ENCODE data around the gene PRSS48. TPM values are rescaled to one million over a fixed set of nuclear protein-coding genes. Genes with fewer than 3 reads are reported as not detected.
"Not testable (repeated sequence)": the region's sequence is repeated elsewhere in the genome, so short reads cannot be mapped to it uniquely, and the experiment has no call there.

Gene PRSS48
- total RNA-seq, 1 experiment from 2014 or later = not detected

GRCh38 chr4:151322161-151322560, 45.2 kb downstream of the PRSS48 start:
- H2AFZ ChIP-seq (ENCODE audit: low read depth, low read length, poor library complexity, severe bottlenecking); H3K9me2 ChIP-seq (ENCODE audit: insufficient read depth); H3K9ac ChIP-seq (ENCODE audit: low read length); H3K27me3 ChIP-seq (ENCODE audit: insufficient read depth, low read length); RAD21 ChIA-PET (ENCODE audit: low non-redundant PET in 1 of 2, low total read pairs in 2 of 2, uncharacterized antibody in 2 of 2, unreplicated experiment in 2 of 2); H4K20me1 ChIP-seq (ENCODE audit: insufficient read depth); DNase-seq (ENCODE audit: low read depth, low spot score); H3K9me3 ChIP-seq (ENCODE audit: control insufficient read depth in 1 of 2, insufficient read depth in 1 of 2, low read depth in 1 of 2, low read length in 2 of 2); H3K36me3 ChIP-seq (ENCODE audit: control insufficient read depth in 1 of 2, insufficient read depth in 2 of 2, low read length in 2 of 2); BruUV-seq (replicated peaks); H3K27ac ChIP-seq (ENCODE audit: low read depth, low read length); POLR2A ChIA-PET; H3K4me3 ChIP-seq (replicated peaks in 1 of 2; ENCODE audit: low read depth in 1 of 2, low read length in 2 of 2); CTCF ChIA-PET; ATAC-seq: not testable (repeated sequence)
- Histone ChIP-seq H3K79me2 (ENCODE audit: insufficient read depth, low read length) (peaks cover 66% of the 10 kb centered on the region), H3K4me2 (ENCODE audit: low read length) (peak overlapping the region; percentile 85), H3K4me1 (ENCODE audit: control insufficient read depth in 1 of 2, insufficient read depth in 2 of 2, low read length in 2 of 2) (peaks cover 41 to 70% of the 10 kb centered on the region in 2 experiments)
- intact Hi-C loops (cut with micrococcal nuclease) = loop anchor here (5.0 kb wide), 1 partner anchor 85 kb away; the partner anchor contains the start of gene FHIP1A

DNA sequence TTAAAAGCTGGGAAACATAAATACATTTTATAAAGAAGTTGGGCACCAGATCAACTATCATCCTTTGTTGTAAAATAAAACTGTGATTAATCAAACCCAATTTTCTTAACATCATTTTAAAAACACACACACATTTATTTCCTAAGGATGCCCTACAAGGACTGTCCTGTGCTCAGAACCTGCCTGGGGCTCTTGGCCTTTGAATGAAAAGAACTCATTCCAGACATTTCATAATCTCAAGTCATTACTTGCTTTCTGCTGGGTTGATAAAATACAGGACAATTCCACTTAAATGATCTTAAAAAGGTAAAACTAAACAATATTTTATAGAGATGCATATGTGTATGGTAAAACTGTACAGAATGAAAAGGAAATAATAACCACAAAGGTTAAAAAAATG, 45.6 kb downstream of the PRSS48 start:
- H3K4me1 ChIP-seq (ENCODE audit: control insufficient read depth in 1 of 2, insufficient read depth in 2 of 2, low read length in 2 of 2) = peaks cover 37 to 66% of the 10 kb centered on the region in 2 experiments
- H3K9me2 ChIP-seq (ENCODE audit: insufficient read depth) = no peaks in the 10 kb centered on the region
- H3K27ac ChIP-seq (ENCODE audit: low read depth, low read length) = no peak overlapping the region
- POLR2A ChIA-PET = no interaction called here
- H3K4me2 ChIP-seq (ENCODE audit: low read length) = peak overlapping the region; percentile 85
- RAD21 ChIA-PET (ENCODE audit: low non-redundant PET in 1 of 2, low total read pairs in 2 of 2, uncharacterized antibody in 2 of 2, unreplicated experiment in 2 of 2) = no interaction called here
- peaks cover 62% of the 10 kb centered on the region for H3K79me2 ChIP-seq (ENCODE audit: insufficient read depth, low read length)
- H4K20me1 ChIP-seq (ENCODE audit: insufficient read depth) = no peaks in the 10 kb centered on the region
- H3K9ac ChIP-seq (ENCODE audit: low read length) = no peak overlapping the region
- H3K4me3 ChIP-seq (replicated peaks in 1 of 2; ENCODE audit: low read depth in 1 of 2, low read length in 2 of 2) = no peak overlapping the region
- H3K27me3 ChIP-seq (ENCODE audit: insufficient read depth, low read length) = no peaks in the 10 kb centered on the region
- DNase-seq (ENCODE audit: low read depth, low spot score) = no peak
- H2AFZ ChIP-seq (ENCODE audit: low read depth, low read length, poor library complexity, severe bottlenecking) = no peak overlapping the region
- intact Hi-C loops (cut with micrococcal nuclease) = loop anchor here (5.0 kb wide), 1 partner anchor 85 kb away; the partner anchor contains the start of gene FHIP1A
- no peak for ATAC-seq
- CTCF ChIA-PET = no interaction called here
- no peaks in the 10 kb centered on the region for H3K9me3 ChIP-seq (ENCODE audit: control insufficient read depth in 1 of 2, insufficient read depth in 1 of 2, low read depth in 1 of 2, low read length in 2 of 2)
- H3K36me3 ChIP-seq (ENCODE audit: control insufficient read depth in 1 of 2, insufficient read depth in 2 of 2, low read length in 2 of 2) = no peaks in the 10 kb centered on the region
- TF ChIP-seq YY1 (IDR thresholded peaks at IDR 0.05; ENCODE audit: extremely low read depth, insufficient replicate concordance, low read depth, low read length) = no peak
- no peak for TF ChIP-seq MAX (IDR thresholded peaks at IDR 0.05)
- TF ChIP-seq ELF1 (IDR thresholded peaks at IDR 0.05; ENCODE audit: borderline replicate concordance, low read depth) = no peak
- TF ChIP-seq CEBPB (IDR thresholded peaks at IDR 0.05; ENCODE audit: low read depth) = no peak
- TF ChIP-seq POLR2A (IDR thresholded peaks at IDR 0.05; ENCODE audit: borderline replicate concordance, extremely low read depth, insufficient read depth, insufficient read length) = no peak
- no peak for TF ChIP-seq ZFX (IDR thresholded peaks at IDR 0.05)
- TF ChIP-seq EZH2 (IDR thresholded peaks at IDR 0.05) = no peak
- TF ChIP-seq SIN3A (IDR thresholded peaks at IDR 0.05; ENCODE audit: low read depth) = no peak
- no peak for TF ChIP-seq EGR1 (IDR thresholded peaks at IDR 0.05; ENCODE audit: low read depth)
- TF ChIP-seq, protein P1, sequence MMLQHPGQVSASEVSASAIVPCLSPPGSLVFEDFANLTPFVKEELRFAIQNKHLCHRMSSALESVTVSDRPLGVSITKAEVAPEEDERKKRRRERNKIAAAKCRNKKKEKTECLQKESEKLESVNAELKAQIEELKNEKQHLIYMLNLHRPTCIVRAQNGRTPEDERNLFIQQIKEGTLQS (IDR thresholded peaks at IDR 0.05) = no peak
- TF ChIP-seq ZBTB33 (IDR thresholded peaks at IDR 0.05; ENCODE audit: extremely low read depth, insufficient replicate concordance, low read length) = no peak
- TF ChIP-seq POLR2AphosphoS5 (IDR thresholded peaks at IDR 0.05; ENCODE audit: low read depth, low read length) = no peak
- no TSS peak for BruUV-seq (replicated peaks)
